Measurements from ENCODE around the gene ANKRD44.

DNA sequence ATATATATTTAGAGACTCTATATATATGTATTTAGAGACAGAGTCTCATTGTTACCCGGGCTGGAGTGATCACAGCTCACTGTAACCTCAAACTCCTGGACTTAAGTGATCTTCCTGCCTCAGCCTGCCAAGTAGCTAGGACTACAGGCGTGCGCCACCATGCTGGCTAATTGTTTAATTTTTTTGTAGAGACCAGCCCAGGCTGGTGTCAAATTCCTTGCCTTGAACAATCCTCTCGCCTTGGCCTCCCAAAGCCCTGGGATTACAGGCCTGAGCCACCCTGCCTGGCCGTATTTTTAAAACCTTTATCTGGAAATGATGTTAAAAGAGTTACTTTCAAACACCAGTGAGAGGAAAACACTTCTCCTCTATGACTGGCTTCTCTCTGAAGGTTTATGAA lies 353.1 kb downstream of the ANKRD44 start:
- TF ChIP-seq, protein P1, sequence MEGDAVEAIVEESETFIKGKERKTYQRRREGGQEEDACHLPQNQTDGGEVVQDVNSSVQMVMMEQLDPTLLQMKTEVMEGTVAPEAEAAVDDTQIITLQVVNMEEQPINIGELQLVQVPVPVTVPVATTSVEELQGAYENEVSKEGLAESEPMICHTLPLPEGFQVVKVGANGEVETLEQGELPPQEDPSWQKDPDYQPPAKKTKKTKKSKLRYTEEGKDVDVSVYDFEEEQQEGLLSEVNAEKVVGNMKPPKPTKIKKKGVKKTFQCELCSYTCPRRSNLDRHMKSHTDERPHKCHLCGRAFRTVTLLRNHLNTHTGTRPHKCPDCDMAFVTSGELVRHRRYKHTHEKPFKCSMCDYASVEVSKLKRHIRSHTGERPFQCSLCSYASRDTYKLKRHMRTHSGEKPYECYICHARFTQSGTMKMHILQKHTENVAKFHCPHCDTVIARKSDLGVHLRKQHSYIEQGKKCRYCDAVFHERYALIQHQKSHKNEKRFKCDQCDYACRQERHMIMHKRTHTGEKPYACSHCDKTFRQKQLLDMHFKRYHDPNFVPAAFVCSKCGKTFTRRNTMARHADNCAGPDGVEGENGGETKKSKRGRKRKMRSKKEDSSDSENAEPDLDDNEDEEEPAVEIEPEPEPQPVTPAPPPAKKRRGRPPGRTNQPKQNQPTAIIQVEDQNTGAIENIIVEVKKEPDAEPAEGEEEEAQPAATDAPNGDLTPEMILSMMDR (IDR thresholded peaks at IDR 0.05 in 4 of 5, conservative IDR thresholded peaks at IDR 0.05 in 1 of 5), result no peak
- TF ChIP-seq POLR2A (IDR thresholded peaks at IDR 0.05), result no peak

All from gastrocnemius medialis (tissue), 4 donors.